HL-60 (cell line): ENCODE measurements around the gene ZAR1.

ENCODE experiments used
- CTCF ChIP-seq: IDR thresholded peaks from one replicate; pipeline ENCODE4 v1.5.1; 2011; ENCODE audit warnings: low read length, control low read depth, inconsistent platforms; ENCODE audit not compliant: insufficient read depth
- POLR2AphosphoS5 ChIP-seq: IDR thresholded peaks from 2 replicates; pipeline ENCODE4 v1.6.1; 2012; ENCODE audit warnings: low read depth

- no peak for TF ChIP-seq CTCF
- no peak for TF ChIP-seq POLR2AphosphoS5
Measured at GRCh38 chr4:48506716-48507115, 16.7 kb downstream of the ZAR1 start.
